ENCODE results near the gene LDB2.
"Not testable (repeated sequence)": the region's sequence is repeated elsewhere in the genome, so short reads cannot be mapped to it uniquely, and the experiment has no call there.

The LDB2 gene

DNA sequence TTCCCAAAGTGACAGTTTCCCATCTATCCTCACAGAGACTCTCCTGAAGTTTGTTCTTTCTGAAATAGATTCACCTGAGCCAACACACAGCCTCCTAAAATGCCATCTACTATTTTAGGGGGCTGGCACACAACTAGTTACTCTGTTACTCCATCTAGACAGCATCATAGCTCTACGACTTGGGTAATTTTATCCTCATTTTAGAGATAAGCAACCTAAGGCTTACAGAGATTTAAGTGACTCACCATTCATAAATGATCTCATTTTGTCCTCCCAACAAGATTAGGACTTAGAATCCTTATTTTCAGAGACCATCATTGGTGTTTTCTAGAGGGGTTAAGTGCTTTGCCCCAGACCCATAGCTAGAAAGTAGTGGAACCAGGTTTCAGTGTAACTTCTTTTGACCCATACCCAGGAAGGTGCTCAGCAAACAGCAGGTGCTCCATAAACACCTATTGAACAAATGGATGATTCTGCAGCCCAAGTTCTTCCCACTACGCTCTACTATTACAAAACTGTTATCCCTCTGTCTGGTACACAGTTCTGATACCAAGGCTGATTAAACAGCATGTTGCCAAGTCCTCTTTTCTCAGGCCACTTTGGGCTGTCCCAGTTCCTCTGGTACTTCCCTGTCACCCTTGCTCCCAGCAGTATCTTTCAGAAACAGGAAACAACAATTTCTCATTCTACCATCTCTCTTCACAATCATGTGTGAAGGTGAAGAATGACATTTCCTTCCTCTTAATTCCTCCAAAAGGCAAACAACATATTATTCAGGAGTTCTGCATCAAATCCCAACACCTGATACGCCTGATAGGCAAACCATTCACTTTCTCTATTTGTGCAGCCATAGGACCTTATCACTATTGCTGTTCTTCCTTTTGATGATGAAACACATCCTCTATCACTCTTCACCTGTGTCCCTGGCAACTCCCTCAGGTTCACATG, 367.5 kb downstream of the LDB2 start:
- DNase-seq = no peak

DNA sequence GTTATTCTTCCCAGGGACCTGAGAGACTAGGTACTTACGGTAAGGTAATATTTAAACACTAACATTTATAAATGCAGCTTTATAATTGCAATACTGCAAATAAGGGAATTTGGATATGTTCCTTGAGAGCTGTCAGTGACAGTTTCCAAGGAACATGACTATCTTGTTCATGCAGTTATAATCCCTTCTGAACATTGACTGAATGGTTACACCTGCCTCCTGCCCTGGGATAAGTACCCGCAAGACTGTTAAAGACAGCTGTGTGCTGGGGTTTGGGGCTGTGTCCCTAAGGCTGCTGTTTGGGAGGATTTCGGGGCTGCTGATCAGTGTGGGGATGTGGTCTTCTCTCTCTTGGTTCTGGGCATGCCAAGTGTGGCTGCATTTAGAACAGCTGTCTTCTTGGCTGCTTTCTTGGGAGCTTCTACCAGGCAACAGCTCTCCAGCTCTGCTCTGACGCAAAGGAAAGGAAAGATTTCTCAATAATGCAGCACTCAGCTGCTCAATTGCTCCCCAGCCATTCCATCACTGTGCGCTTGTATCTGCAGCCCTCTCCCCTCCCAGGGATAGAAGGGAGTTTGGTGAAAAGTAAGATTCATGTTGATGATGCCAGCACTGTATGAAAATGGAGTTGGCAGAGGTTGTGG, 373.4 kb downstream of the LDB2 start:
- no peak for DNase-seq

DNA sequence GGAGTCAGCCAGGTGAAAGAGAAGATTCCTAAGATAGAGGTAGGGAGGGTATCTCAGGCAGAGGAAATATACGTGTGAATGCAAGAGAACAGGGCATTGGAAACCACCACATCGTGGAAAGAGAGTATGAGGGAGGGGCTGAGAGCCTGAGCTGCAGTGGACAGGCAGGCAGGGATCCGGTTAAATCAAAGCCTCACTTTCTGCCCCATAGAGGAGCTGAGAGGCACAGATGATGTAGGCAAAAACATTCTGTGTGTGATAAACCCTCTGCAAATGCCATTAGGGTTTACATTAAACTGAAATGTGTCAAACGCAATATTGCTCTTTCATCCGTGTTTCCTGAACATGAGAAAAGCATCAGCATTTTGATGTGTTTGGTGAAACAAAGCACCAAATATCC, 374.0 kb downstream of the LDB2 start:
- DNase-seq = no peak

DNA sequence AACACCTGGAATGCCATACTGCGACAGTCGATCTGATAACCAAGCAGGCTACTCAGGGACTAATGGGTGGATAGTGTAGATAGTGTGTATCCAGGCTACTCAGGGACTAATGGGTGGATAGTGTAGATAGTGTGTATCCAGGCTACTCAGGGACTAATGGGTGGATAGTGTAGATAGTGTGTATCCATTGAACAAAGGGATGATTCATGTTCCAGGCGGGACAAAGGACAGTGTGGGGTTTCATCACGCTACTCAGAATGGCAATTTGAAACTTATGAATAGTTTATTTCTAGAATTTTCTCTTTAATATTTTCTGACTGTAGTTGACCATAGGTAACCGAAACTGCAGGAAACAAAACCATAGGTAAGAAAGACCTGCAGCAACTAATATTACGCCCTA, 374.9 kb downstream of the LDB2 start:
- DNase-seq = not testable (repeated sequence)

DNA sequence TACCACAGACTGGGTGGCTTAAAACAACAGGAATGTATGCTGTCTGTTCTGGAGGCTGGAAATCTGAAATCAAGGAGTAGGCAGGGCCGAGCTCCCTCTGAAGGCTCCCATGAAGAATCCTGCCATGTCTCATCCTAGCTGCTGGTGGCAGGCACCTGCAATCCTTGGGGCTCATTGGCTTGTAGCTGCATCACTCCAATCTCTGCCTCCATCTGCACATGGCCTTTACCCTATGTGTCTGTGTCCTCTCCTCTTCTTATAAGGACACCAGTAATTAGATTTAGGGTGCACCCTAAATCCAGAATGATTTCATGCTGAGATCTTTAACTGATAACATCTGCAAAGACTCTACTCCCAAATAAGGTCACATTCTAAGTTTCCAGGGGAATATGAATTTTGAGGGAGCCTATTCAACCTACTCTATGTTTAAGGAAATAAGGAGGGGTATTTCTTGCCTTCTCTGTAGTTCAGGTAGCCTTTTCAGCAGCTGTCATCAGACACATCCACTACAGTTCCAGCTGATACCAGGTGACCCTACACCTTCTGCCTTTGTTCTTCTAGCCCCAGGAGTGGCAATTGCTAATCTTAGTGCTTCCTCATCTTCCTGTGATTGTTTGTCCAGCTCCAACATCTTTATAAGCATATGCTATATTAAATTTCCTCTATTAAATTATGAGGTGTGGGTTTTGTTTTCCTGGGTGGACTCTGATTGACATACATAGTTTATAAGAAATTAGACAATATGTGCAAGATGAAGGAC, 377.1 kb downstream of the LDB2 start:
- no peak for DNase-seq

DNA sequence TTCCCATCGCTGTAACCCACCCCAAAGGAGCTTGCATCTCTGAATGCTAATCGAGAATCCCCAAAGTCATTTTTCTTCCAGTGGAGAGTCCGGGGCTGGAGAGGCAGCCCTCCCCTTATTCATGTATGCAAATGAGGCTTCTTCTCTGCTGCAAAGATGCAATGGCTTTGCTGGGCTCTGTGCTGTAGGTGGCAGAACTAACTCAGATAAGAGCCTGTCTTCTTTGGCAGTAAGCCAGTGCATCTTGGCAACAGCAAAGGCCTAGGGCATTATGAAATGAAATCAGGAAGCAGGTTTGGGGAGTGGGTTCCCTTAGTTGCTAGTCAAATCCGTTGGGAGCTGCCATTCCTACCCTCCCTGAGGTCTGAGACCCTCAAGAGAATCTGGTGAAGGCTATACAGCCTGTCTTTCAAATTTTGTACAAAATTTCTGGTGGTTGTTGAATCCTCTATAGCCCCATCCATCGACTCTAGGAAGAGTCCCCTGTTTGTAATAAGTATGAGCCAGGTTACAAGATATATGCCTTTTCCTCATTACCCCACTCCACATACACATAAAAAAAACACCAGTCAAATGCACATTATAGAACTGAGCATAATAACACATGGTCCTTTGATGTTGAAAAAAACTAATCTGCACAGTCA, 381.5 kb downstream of the LDB2 start:
- DNase-seq = no peak

DNA sequence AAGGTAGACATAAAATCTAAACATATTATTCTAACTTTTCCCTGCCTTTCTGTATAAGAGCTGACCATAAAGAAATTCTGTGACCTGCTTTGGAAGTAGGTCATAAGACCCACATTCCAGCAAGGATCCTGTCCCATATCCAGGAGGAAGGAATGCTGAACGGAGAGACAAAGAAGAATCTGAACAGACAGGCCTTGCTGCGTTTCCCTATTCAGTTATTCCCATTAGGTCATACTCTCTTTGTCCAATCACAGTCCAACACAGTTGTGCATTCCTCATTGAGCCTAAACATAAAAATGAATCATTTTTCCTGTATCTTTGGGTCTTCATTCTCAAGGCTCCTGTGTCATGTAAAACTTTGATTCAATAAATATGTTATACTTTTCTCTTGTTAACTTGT, 384.6 kb downstream of the LDB2 start:
- DNase-seq = no peak

DNA sequence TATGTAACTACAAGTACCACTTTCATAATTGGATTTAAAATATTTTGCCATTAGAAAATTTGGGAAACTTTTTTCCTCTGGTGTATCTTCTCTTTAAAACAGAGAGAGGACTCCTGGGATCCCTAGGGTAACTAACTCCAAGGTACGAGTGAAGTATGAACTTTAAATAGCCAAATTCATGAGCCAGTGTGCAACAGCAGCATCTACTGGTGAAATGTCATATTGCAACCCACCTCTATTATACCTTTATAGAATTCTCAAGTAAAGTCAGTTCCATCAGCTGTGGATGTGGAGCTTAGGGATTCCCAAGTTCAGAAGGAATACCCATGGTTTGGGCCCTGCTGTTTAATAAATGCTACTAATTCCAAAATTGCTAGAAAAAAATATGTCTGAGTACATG, 389.5 kb downstream of the LDB2 start:
- no peak for DNase-seq

DNA sequence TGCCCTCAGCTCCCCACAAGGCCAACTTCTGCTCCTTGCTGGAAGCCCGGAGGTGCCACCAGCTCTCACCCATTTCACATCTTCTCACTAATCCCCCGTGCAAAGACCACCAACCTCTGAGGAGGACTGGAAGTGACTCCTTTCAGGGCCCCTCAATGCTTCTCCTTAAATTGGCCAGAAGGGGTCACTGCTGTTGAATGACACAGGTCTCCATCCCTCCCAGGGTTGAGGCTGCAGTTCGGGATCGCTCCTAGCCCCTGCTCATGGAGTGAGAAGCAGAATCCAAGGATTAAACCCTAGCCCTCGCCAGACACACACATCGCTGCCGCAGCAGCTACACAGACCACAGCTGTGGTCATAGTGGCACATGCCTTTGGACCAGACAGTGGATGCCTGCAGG, 392.7 kb downstream of the LDB2 start:
- DNase-seq = no peak

DNA sequence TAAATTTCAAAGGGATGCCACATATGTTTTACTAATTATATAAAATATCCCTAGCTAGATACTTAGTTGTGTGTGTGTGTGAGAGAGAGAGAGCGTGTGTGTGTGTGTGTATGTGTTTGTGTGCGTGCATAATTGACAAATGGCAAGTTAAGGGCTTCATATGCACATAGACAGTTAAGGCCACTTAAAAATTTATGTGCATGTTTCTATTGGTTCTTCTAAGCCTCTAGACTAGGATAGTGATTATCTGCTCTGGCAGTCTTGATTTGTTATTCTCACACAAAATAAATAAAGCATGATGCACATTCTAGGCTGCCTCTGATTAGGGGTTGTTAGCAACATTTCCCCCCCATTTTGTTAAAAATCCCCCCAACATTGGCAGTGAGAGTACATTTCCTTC, 393.2 kb downstream of the LDB2 start:
- no peak for DNase-seq

DNA sequence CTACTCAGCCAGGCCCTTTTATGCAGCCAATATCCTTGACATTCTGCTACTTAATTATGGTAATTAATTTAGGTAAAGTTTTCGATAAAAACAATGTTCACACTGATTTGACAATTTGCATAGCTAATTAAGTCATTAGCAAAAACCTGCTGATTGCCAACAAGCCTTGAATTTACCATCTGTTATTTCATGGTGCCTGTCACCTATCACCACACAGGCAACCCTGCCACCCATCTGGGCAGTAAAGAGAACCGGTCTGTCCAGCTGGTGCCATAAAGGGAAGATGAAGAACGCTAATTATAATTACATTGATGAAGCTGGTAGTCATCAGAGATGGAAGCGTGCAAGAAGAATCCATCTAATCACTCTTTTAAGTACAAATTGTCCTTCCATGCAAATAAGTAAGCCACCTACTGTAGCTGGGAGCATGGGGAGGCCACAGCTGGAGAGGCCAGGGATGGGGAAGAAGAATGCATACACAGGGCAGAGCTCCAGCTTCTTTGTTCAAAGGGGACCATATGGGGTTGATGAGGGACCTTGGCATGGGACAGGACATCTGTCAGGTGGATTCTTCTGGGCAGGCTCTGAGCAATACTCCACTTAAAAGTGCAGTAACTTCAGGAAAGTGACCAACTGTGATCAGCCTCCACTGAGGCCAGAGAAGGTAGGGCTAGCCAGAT, 394.9 kb downstream of the LDB2 start:
- DNase-seq = no peak

DNA sequence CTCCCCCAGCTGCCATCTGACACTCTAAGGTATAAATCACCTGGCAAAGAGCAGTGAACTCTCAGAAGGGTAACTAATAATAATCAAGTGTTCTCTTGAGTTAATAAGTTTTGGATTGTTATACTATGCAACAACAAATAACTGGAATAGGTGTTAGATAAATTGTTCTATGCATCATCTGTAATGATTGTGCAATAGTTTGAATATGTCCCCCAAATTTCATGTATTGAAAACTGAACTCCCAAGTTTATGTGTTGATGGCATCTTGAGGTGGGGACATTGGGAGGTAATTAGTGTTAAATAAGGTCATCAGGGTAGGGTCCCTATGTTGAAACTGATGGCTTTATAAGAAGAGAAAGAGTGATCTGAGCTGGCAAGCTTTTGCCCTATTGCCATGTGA, 399.5 kb downstream of the LDB2 start:
- no peak for DNase-seq

DNA sequence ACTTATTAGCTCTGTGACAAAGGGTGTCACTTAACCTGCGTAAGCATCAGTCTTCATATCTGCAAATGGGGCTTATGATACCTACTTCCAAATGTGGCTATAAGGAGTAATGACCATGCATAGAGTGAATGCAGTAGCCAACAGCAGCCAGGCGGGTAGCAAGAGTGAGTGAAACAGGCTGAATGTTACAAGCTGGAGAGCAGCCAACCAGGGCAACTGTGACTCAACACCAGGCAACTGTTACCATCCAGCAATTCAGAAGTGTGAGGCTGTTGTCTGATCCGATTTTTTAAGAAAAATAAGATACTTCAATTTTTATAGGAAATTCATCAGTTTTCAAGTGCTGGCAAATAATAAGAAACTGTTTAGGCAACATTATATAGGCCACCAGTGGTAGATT, 401.9 kb downstream of the LDB2 start:
- no peak for DNase-seq

DNA sequence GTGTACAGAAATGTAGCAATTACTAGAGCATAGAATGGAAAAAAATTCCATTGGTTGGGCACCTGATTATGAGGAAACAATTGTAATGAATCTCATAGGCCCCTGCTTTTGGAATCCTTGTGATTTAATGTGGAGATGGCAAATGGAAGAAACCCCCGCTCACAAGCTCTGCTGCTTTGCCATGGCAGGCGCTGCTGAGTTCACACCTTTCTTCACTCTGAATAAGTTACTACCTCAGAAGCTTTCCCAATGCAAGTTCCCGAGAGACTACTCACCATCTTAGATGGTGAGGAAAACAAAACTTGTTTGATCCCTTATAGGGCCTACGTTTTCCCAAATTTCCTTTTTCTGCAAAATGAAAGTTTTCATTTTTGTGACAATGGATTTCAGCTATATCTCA, 405.6 kb downstream of the LDB2 start:
- DNase-seq = no peak

DNA sequence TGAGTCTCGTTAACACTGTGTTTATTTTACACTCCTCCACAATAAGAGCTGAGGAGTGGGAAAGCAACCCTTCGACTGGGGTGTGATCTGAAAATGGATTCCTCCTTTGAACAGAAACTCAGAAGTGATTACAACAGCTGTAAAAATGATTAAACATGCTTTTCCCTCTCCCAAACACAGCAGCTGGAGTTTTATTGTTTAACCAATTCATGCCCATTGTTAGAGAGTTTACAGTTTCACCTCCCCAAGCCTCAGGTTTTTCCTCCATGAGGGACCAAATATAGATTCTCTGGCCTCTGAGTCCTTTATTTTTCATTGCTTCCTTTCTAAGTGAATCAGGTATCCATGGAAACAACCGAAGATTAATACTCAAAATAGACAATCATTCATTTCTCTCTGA, 409.2 kb downstream of the LDB2 start:
- no peak for DNase-seq

DNA sequence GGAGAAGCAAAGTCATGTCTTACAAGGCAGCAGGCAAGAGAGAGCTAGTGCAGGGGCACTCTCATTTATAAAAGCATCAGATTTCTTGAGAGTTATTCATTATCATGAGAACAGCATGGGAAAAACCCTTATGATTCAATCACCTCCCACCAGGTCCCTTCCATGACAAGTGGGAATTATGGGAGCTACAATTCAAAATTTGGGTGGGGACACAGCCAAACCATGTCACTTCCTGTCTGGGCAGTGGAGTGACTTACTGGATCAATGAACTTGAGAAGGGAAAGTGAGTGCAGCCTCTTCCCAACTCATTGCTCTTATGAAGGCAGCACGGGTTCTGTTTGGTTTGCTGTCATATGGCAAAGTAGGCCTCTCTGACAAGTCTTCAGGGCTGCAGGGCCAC, 410.4 kb downstream of the LDB2 start:
- no peak for DNase-seq

DNA sequence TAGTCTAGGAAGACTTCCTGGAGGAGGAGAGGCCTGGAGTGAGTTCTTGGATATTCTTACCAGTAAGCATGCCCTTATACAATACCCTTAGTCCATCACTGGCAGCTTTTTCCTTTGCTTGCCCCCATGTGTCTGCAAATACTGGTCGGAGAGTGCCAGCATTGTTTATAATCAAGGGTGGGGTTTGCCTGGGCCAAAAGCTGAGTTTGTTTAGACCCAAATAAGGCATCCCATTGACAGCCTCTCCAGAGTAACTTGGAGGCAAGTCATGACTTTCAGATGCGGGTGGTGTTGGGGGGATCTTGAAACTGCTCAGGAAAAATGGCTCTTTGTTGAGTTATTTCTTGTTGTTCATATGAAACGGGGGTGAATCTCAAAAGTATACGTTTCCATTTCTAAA, 413.7 kb downstream of the LDB2 start:
- DNase-seq = no peak

DNA sequence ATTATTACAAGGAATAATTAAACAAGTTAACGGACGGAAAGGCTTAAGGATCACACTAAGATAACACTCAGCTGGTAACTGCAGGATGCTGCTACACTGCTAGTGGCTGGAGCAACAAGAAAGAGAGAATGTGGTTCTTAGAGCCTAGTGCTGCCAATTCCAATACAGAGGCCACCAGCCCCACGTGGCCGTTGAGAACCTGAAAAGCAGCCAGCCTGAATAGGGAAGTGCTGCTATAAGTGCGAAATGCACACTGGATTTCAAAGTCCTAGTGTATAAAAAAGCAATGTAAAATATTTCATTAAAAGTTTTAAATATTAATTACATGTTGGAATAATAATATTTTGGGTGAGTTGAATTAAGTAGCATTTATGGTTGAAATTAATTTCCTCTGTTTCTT, 414.9 kb downstream of the LDB2 start:
- no peak for DNase-seq

DNA sequence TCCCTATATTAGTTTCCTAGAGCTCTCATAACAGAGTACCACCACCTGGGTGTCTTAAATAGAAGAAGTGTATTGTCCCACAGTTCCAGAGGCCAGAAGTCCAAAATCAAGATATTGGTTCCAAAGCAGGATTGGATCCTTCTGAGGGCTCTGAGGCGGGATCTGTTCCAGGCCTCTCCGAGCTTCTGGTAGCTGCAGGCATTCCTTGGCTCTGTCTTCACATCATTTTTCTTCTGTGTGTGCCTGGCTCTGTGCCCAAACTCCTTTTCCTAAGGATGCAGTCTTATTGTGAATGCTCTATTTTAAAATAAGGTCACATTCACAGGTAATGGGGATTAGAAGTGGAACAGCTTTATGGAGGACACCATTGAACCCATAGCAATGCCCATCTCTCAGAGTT, 418.4 kb downstream of the LDB2 start:
- DNase-seq = no peak

DNA sequence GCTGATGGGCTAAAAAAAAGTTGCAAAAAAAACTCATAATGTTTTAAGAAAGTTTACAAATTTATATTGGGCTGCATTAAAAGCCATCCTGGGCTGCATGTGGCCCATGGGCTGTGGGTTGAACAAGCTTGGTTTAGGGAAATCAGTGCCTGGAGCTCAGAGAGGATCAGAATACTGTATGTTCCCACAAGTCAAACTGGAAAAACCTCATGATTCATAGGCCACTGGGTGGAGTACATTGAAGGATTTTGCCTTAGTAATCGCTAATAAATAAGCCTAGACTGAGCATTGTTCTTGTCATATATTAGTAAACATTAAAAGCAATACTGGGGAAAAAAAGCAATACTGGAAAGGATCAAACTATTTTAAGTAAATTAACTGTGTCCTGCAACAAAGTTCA, 425.9 kb downstream of the LDB2 start:
- DNase-seq = no peak

DNA sequence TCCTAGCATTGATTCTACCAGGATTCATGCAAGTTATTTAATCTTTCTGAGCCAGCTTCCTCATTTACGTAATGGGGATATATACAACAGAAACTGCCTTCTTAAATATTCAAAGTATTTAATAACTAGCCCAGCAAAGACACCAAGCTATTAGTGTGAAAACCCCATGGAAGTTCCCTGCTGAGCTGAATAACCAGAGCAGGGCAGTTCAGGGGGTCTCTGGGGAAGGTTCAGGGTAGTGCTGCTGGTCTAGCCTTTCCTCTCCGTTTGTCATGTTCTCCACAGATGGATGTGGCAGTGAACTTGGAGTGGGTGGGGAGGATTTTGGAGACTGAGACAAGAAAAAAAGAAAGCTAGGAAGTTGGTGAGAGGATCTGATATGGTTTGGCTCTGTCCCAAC, 431.4 kb downstream of the LDB2 start:
- DNase-seq = no peak

DNA sequence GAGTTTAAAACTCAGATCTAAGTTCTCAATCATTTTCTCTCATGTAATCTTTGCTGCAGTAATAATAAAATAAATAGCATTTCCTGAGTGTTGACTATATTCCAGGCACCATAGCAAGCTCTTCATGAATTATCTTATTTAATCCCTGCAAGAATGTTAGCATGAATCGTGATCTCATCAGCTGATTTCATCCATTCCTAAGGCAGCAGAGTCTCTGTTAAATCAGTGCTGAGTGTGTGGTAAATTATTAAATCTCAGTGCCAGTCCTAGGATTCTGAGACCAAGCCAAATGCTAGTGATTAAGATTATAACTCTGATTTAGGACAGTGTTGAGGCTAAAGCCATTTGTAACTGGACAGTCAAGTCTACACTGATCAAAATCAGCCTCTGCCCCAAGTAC, 431.9 kb downstream of the LDB2 start:
- no peak for DNase-seq

DNA sequence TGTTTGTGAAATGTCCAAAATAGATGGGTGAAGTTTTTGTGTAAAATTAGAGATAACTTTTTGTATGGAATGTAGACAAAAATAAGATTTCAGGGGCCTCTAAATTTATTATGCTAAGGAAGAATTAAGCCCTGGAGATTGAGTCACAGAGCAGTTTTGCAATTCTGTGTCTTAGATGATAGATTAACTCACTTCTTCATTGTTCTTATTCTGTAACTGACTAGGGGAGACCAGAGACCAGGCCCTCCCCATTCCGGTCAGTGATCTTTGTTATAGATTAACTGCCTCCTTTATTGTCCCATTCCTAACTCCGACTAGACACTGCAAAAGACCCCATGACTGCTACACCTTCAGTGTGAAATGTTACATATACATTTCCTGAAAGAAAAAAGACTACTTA, 433.8 kb downstream of the LDB2 start:
- no peak for DNase-seq
